IMR-90 (cell line): Measurements from ENCODE around the gene RAB11FIP4.

Source experiments
- CEBPB ChIP-seq: IDR thresholded peaks from 2 replicates; pipeline ENCODE4 v1.6.1; 2012; ENCODE audit warnings: low read depth, low read length, improper control_type of control experiment
- MAFK ChIP-seq: IDR thresholded peaks from 2 replicates; pipeline ENCODE4 v1.6.1; 2012; ENCODE audit warnings: low read depth, low read length, improper control_type of control experiment
- MAZ ChIP-seq: IDR thresholded peaks from 2 replicates; pipeline ENCODE4 v1.6.1; 2012; ENCODE audit warnings: low read depth, mild to moderate bottlenecking, low read length, improper control_type of control experiment, moderate library complexity, borderline replicate concordance
- MXI1 ChIP-seq: IDR thresholded peaks from 2 replicates; pipeline ENCODE4 v1.6.1; 2012; ENCODE audit warnings: low read depth, mild to moderate bottlenecking, low read length, moderate library complexity, borderline replicate concordance
- NFE2L2 ChIP-seq: fragments of 150-350 bp; IDR thresholded peaks from 2 replicates; pipeline ENCODE4 v1.6.1; 2016; ENCODE audit warnings: low read depth, mild to moderate bottlenecking, low read length
- POLR2A ChIP-seq: IDR thresholded peaks from 2 replicates; pipeline ENCODE4 v1.6.1; 2012; ENCODE audit warnings: mild to moderate bottlenecking, low read depth, low read length
- RAD21 ChIP-seq: IDR thresholded peaks from 2 replicates; pipeline ENCODE4 v1.6.1; 2012; ENCODE audit warnings: low read length, improper control_type of control experiment
- RFX5 ChIP-seq: IDR thresholded peaks from 2 replicates; pipeline ENCODE4 v1.8.0; 2012; ENCODE audit warnings: low read depth, mild to moderate bottlenecking, low read length, moderate library complexity
- SMC3 ChIP-seq: fragments of 150-350 bp; IDR thresholded peaks from 2 replicates; pipeline ENCODE4 v1.6.1; 2016; ENCODE audit warnings: low read depth, mild to moderate bottlenecking, antibody characterized with exemption, low read length, moderate library complexity
- TF ChIP-seq, protein P1 (sequence below): fragments of 150-350 bp; IDR thresholded peaks from 2 replicates; pipeline ENCODE4 v1.6.1; 2017; ENCODE audit warnings: mild to moderate bottlenecking, antibody characterized with exemption, low read length, low read depth
- TF ChIP-seq, protein P2 (sequence below): conservative IDR thresholded peaks from 2 replicates; pipeline ENCODE4 v1.5.1; 2012; ENCODE audit warnings: mild to moderate bottlenecking, low read depth, low read length, improper control_type of control experiment
- TF ChIP-seq, protein P3 (sequence below): fragments of 150-350 bp; IDR thresholded peaks from 2 replicates; pipeline ENCODE4 v1.6.1; 2016; ENCODE audit warnings: low read depth, mild to moderate bottlenecking, low read length, moderate library complexity, borderline replicate concordance

DNA sequence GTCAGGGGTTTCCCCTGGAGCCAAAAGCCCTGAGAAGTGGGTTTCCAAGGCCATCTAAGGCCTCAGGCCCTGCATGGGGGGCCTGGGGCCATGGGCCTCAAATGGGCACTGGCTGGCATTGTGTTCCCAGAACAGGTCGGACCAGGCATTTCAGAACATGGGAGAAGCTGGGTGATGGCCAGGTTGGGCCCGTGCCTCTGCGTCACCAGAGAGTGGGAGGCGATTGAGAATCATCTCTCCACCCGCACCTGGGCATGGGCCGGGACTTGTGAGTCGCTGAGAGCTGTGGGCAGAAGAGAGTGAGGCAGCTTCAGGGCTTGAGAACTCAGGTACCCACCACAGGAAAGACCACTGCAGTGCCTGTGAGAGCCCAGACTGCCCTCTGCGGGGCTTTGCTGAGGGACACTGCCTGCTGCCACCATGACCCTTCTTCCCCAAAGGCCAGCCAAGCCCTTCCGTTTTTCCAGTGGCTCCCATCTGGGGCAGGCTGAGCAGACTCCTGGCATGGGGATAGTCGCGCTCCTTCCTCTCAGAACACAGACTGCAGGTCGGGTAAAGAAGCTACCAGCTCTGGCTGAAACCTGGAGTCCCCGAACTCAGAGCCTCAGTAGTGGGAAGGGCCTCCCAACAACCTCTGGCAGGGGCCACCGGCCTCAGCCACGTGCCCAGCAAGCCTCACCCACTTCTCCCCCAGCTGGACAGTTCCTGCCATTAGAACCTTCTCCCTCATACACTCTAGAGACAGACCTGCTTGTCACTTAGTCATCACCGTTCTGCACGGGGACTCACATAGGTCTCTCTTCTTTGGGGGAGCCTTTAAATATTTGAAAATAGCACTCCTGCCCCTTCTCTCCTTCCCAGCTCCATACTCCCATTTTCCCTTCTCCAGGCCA lies 1.6 kb downstream of the RAB11FIP4 start:
- TF ChIP-seq, protein P1, sequence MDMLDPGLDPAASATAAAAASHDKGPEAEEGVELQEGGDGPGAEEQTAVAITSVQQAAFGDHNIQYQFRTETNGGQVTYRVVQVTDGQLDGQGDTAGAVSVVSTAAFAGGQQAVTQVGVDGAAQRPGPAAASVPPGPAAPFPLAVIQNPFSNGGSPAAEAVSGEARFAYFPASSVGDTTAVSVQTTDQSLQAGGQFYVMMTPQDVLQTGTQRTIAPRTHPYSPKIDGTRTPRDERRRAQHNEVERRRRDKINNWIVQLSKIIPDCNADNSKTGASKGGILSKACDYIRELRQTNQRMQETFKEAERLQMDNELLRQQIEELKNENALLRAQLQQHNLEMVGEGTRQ: no peak
- TF ChIP-seq, protein P2, sequence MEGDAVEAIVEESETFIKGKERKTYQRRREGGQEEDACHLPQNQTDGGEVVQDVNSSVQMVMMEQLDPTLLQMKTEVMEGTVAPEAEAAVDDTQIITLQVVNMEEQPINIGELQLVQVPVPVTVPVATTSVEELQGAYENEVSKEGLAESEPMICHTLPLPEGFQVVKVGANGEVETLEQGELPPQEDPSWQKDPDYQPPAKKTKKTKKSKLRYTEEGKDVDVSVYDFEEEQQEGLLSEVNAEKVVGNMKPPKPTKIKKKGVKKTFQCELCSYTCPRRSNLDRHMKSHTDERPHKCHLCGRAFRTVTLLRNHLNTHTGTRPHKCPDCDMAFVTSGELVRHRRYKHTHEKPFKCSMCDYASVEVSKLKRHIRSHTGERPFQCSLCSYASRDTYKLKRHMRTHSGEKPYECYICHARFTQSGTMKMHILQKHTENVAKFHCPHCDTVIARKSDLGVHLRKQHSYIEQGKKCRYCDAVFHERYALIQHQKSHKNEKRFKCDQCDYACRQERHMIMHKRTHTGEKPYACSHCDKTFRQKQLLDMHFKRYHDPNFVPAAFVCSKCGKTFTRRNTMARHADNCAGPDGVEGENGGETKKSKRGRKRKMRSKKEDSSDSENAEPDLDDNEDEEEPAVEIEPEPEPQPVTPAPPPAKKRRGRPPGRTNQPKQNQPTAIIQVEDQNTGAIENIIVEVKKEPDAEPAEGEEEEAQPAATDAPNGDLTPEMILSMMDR: no peak
- TF ChIP-seq POLR2A: no peak
- TF ChIP-seq MXI1: no peak
- no peak for TF ChIP-seq RAD21
- no peak for TF ChIP-seq RFX5
- TF ChIP-seq CEBPB: no peak
- no peak for TF ChIP-seq NFE2L2
- TF ChIP-seq, protein P3, sequence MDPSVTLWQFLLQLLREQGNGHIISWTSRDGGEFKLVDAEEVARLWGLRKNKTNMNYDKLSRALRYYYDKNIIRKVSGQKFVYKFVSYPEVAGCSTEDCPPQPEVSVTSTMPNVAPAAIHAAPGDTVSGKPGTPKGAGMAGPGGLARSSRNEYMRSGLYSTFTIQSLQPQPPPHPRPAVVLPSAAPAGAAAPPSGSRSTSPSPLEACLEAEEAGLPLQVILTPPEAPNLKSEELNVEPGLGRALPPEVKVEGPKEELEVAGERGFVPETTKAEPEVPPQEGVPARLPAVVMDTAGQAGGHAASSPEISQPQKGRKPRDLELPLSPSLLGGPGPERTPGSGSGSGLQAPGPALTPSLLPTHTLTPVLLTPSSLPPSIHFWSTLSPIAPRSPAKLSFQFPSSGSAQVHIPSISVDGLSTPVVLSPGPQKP: no peak
- no peak for TF ChIP-seq MAZ
- no peak for TF ChIP-seq SMC3
- no peak for TF ChIP-seq MAFK
